GM10847 (cell line): ENCODE measurements around the gene NUB1.

Experiments
- POLR2A ChIP-seq: IDR thresholded peaks from 2 replicates; pipeline ENCODE4 v1.6.1; 2011; ENCODE audit not compliant: insufficient read length; ENCODE audit errors: extremely low read depth

The NUB1 gene

DNA sequence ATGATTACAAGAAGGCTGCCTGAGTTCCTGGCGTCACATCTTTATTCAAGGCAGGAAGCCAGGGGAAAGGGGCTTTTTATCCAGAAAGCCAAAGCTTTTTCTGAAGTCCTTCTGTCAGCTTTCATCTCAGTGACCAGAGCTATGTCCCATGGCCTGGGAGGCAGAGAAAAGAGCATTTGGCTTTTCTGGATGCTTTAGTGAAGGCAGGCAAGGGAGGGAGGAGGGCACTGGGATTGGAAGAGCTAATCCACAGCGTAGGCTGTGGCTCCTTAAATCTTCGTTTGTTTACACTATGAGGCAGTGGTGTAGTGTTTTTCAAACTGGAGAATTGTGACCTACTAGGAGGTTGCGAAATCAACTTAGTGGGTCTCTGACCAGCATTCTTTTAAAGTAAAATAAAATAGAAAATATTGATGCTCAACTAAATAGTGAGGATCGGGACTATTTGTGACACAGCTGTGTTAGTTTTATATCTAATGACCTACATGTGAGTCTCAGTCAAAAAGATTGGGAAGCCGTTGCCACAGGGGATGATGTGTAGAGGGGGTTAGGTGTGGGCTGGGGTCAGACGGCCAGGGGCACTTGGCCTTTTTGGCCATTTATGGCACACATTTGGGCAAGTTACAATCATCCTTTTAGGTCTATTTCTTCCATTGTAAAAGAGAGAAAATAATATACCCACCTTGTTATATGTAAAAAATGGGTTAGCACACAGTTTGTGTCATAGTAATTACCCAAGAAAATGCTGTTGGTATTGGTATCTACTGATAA lies 84.2 kb downstream of the NUB1 start:
- no peak for TF ChIP-seq POLR2A

DNA sequence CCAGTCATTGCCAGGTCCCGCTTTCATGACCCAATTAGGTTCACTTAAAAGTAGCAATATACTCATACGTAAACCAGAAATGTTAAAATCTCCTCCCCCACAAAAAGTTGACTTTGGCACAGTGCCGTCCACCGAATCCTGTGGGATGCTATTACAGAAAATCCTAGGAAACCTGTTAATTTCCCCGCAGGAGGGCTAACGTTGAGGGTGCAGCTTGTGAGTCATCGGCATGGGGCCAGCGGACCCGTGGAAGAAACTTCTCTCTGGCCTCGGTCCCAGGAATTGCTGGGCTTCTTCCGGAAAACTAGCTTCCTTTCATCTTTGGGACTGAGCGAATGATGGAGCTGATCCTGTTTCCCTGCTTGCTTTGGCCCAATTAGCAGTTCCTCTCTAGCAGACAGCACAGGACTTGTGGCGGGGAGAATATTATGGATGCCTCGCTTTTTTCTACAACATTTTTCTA lies 84.9 kb downstream of the NUB1 start:
- no peak for TF ChIP-seq POLR2A

GRCh38 chr7:151426904-151427704 lies 85.5 kb downstream of the NUB1 start:
- TF ChIP-seq POLR2A = no peak

DNA sequence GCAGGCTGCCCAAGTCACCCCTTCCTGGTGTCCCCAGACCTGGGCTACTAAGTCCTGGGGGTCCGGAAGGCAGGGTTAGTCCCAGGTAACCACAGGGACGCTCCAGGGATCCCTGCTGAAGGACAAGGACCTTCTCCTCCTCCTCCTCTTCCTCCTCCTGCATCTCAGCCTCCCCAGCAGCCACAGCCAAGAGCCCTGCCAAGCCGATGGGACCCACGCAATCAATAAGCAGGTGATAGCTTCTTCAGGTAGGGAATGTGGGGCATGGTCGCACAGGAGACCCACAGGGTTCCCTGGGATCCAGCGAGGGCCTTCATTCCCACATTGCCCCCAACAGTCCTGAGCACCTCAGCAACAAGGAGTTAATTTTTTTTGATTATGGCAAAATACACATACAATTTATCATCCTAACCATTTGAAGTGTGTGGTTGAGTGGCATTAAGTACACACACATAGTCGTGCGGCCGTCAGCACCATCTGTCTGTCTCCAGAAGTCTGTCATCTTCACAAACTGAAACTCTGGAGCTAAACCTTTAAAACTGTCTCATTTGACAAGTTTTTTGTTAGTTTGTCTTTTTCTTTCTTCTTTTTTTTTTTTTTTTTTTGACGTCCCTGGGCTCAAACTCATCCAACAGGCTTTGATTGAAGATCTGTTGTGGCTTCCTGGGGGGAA lies 86.2 kb downstream of the NUB1 start:
- no peak for TF ChIP-seq POLR2A
